Stimulated activated effector memory CD8-positive, alpha-beta T cell treated with anti-CD3 and anti-CD28 coated beads, Interleukin-12 subunit alpha, Interleukin-12 subunit beta, amount 100 ng/mL, for 72 hours (primary cell): Measurements from ENCODE around the gene ACTMAP.

Experiments used
- ATAC-seq: fragments of 150-1000 bp; cut with Tn5 transposase; 2 replicates; pipeline ENCODE4 v1.10.0; 2021
- DNase-seq, 2 donors: peaks; one replicate each; pipeline ENCODE4 v3.0.0; 2021 to 2022; ENCODE audit warnings: low spot score in 2 of 2
- H3K27ac Mint-ChIP-seq: one replicate; pipeline ENCODE4 v1.8.0; 2022; ENCODE audit warnings: mild to moderate bottlenecking, mixed read lengths
- H3K36me3 Mint-ChIP-seq: one replicate; pipeline ENCODE4 v1.8.0; 2022; ENCODE audit warnings: mild to moderate bottlenecking, mixed read lengths
- H3K4me1 Mint-ChIP-seq: one replicate; pipeline ENCODE4 v1.8.0; 2022; ENCODE audit warnings: mixed read lengths
- H3K4me3 Mint-ChIP-seq: one replicate; pipeline ENCODE4 v1.8.0; 2022; ENCODE audit warnings: mild to moderate bottlenecking, mixed read lengths
- H3K9me3 Mint-ChIP-seq: one replicate; pipeline ENCODE4 v1.8.0; 2022; ENCODE audit warnings: mixed read lengths

The ACTMAP gene

GRCh38 chr19:40721936-40722661 is 28.2 kb downstream of the ACTMAP start:
- Mint-ChIP-seq H3K9me3 (no peaks in the 10 kb centered on the region), H3K4me3 (no peak overlapping the region), H3K36me3 (peaks cover 60% of the 10 kb centered on the region), H3K27ac (peak overlapping the region; percentile 26), H3K4me1 (peaks cover 73% of the 10 kb centered on the region)
- DNase-seq, result no peak
- no peak for ATAC-seq

GRCh38 chr19:40721140-40721486 is 29.2 kb downstream of the ACTMAP start:
- peaks cover 77% of the 10 kb centered on the region for H3K4me1 Mint-ChIP-seq
- no peak for DNase-seq
- H3K9me3 Mint-ChIP-seq, result no peaks in the 10 kb centered on the region
- ATAC-seq, result no peak
- peaks cover 56% of the 10 kb centered on the region for H3K36me3 Mint-ChIP-seq
- peak overlapping the region; percentile 68 for H3K27ac Mint-ChIP-seq
- H3K4me3 Mint-ChIP-seq, result peak overlapping the region; percentile 83

- Mint-ChIP-seq H3K27ac (peak overlapping the region; percentile 90), H3K4me1 (peaks cover 83% of the 10 kb centered on the region), H3K4me3 (peak overlapping the region; percentile 83), H3K9me3 (no peaks in the 10 kb centered on the region), H3K36me3 (peaks cover 51% of the 10 kb centered on the region)
- ATAC-seq (no peak), DNase-seq (no peak)
These were observed 30.8 kb downstream of the ACTMAP start for GRCh38 chr19:40719414-40719894.

- Mint-ChIP-seq H3K4me3 (peak overlapping the region; percentile 83), H3K27ac (peak overlapping the region; percentile 90), H3K9me3 (no peaks in the 10 kb centered on the region), H3K36me3 (peaks cover 49% of the 10 kb centered on the region), H3K4me1 (peaks cover 83% of the 10 kb centered on the region)
- ATAC-seq (no peak), DNase-seq (no peak)
These were observed 31.4 kb downstream of the ACTMAP start for GRCh38 chr19:40718774-40719391.

GRCh38 chr19:40717880-40718773 is 32.1 kb downstream of the ACTMAP start:
- Mint-ChIP-seq H3K4me3 (peak overlapping the region; percentile 83), H3K4me1 (peaks cover 80% of the 10 kb centered on the region), H3K9me3 (no peaks in the 10 kb centered on the region), H3K36me3 (peaks cover 49% of the 10 kb centered on the region), H3K27ac (peak overlapping the region; percentile 90)
- DNase-seq, result no peak
- no peak for ATAC-seq

- Mint-ChIP-seq H3K27ac (peak overlapping the region; percentile 90), H3K4me3 (peak overlapping the region; percentile 83), H3K4me1 (peaks cover 75% of the 10 kb centered on the region), H3K9me3 (no peaks in the 10 kb centered on the region), H3K36me3 (peaks cover 53% of the 10 kb centered on the region)
- no peak for DNase-seq
- ATAC-seq, result no peak
These were observed 32.9 kb downstream of the ACTMAP start for GRCh38 chr19:40717325-40717879.

- no peaks in the 10 kb centered on the region for H3K9me3 Mint-ChIP-seq
- H3K27ac Mint-ChIP-seq, result peak within 1 kb of the TSS; percentile 92
- H3K4me1 Mint-ChIP-seq, result peaks cover 68% of the 10 kb centered on the region
- ATAC-seq (peak; percentile 84), DNase-seq (peak; percentile 98 to 100)
- peaks cover 59% of the 10 kb centered on the region for H3K36me3 Mint-ChIP-seq
- H3K4me3 Mint-ChIP-seq, result peak within 1 kb of the TSS; percentile 83
These were observed 33.6 kb downstream of the ACTMAP start, which contains the start of the genes COQ8B and ITPKC for GRCh38 chr19:40716482-40717324. Gene COQ8B, minus strand, starts transcription at chr19:40716886. Its CDS starts 2,254 bp downstream, at chr19:40714632. Gene ITPKC, plus strand, starts transcription at chr19:40717112. Its CDS starts 24 bp downstream, at chr19:40717136.

GRCh38 chr19:40716031-40716481 is 34.2 kb downstream of the ACTMAP start:
- Mint-ChIP-seq H3K4me1 (peaks cover 62% of the 10 kb centered on the region), H3K36me3 (peaks cover 61% of the 10 kb centered on the region), H3K4me3 (peak overlapping the region; percentile 83), H3K27ac (peak overlapping the region; percentile 92), H3K9me3 (no peaks in the 10 kb centered on the region)
- peak; percentile 61 for ATAC-seq
- peak in 1 of 2 donors; percentile 85 for DNase-seq

- peak overlapping the region; percentile 83 for H3K4me3 Mint-ChIP-seq
- H3K36me3 Mint-ChIP-seq, result peaks cover 64% of the 10 kb centered on the region
- peaks cover 48% of the 10 kb centered on the region for H3K4me1 Mint-ChIP-seq
These were observed 35.6 kb downstream of the ACTMAP start for GRCh38 chr19:40714441-40715299.

GRCh38 chr19:40713939-40714338 is 36.3 kb downstream of the ACTMAP start:
- Mint-ChIP-seq H3K4me1 (peaks cover 41% of the 10 kb centered on the region), H3K9me3 (no peaks in the 10 kb centered on the region), H3K36me3 (peaks cover 71% of the 10 kb centered on the region), H3K4me3 (peak overlapping the region; percentile 83), H3K27ac (peak overlapping the region; percentile 92)
- DNase-seq (no peak), ATAC-seq (no peak)

More at GRCh38 chr19:40714441-40715299, 35.6 kb downstream of the ACTMAP start:
- DNase-seq (peak; percentile 86 to 97), ATAC-seq (peak; percentile 77)
- H3K9me3 Mint-ChIP-seq, result no peaks in the 10 kb centered on the region
- H3K27ac Mint-ChIP-seq, result peak overlapping the region; percentile 92

- no peak overlapping the region for H3K27ac Mint-ChIP-seq
- H3K4me3 Mint-ChIP-seq, result no peak overlapping the region
- no peaks in the 10 kb centered on the region for H3K9me3 Mint-ChIP-seq
These were observed 40.5 kb downstream of the ACTMAP start for GRCh38 chr19:40709817-40710216.

GRCh38 chr19:40707615-40708014 is 42.7 kb downstream of the ACTMAP start:
- no peak for ATAC-seq
- H3K27ac Mint-ChIP-seq, result no peak overlapping the region
- H3K4me3 Mint-ChIP-seq, result no peak overlapping the region
- peaks cover 81% of the 10 kb centered on the region for H3K36me3 Mint-ChIP-seq
- H3K9me3 Mint-ChIP-seq, result no peaks in the 10 kb centered on the region
- no peak for DNase-seq
- H3K4me1 Mint-ChIP-seq, result peaks cover 4% of the 10 kb centered on the region

More at GRCh38 chr19:40709817-40710216, 40.5 kb downstream of the ACTMAP start:
- ATAC-seq (no peak), DNase-seq (no peak)
- Mint-ChIP-seq H3K4me1 (peaks cover 14% of the 10 kb centered on the region), H3K36me3 (peaks cover 84% of the 10 kb centered on the region)

GRCh38 chr19:40705950-40706619 is 44.2 kb downstream of the ACTMAP start:
- no peak for ATAC-seq
- DNase-seq, result no peak
- H3K36me3 Mint-ChIP-seq, result peaks cover 73% of the 10 kb centered on the region
- H3K9me3 Mint-ChIP-seq, result no peaks in the 10 kb centered on the region
- H3K4me1 Mint-ChIP-seq, result peaks cover 4% of the 10 kb centered on the region
- no peak overlapping the region for H3K27ac Mint-ChIP-seq
- H3K4me3 Mint-ChIP-seq, result no peak overlapping the region
